Left forelimb (tissue), 1 donor: ENCODE results near the gene PPL.

Source experiments
- DNase-seq: peaks from one replicate; pipeline ENCODE4 v3.0.0-alpha.2; 2018; ENCODE audit warnings: low spot score

Gene PPL

GRCh38 chr16:4860727-4861342 lies 76.1 kb downstream of the PPL start:
- no peak for DNase-seq

GRCh38 chr16:4859900-4860255 lies 77.1 kb downstream of the PPL start:
- DNase-seq: no peak

DNA sequence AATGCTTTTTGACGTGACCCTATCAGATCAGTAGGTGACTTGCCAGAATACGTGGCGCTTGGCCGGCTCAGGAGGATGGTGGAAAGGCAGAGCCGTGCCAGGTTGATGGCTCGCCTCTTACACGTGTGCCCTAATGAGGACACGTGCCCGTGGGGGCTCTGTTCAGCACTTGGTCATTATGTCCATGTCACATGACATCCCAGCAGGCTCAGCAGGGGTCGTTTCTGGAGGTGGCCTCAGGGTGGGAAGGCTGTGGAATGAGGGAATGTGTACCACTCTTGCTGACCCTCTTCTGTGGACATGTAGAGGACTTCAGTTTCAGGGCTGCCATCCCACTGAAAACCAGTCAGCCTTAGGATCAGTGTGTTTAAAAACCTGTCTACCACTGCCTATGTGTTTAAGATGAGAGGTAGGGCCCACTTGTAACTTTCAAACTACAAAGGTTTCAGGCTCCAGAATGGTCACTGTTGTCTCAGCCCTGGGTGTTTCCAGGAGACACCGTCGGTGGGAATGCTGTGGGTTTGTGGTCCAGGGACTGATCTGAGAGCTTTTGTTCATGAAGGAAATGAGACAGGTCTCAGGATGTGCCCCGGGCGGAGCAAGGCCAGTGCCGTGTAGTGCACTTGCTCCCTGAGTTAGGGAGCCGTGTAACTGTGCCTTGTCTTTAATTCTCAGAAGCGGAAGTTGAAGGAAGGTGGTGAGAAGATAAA lies 77.6 kb downstream of the PPL start:
- DNase-seq: no peak

DNA sequence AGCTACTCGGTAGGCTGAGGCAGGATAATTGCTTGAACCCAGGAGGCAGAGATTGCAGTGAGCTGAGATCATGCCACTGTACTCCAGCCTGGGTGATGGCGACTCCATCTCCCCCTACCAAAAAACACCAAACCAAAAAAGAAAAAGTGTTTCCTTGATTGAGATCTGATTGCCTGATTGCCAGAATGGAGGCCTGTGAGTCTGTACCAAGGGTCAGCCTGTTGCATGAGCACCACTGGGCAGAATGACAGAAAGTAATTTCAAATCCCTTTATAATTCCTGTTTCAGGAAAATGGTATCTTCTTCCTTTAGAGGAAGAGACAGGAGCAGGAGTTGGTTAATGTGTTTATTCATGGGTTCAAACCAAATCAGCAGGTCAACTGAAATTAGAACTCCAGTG lies 81.1 kb downstream of the PPL start:
- no peak for DNase-seq

- no peak for DNase-seq
Measured at GRCh38 chr16:4855371-4855770, 81.6 kb downstream of the PPL start.

GRCh38 chr16:4852221-4852872 lies 84.6 kb downstream of the PPL start:
- no peak for DNase-seq

DNA sequence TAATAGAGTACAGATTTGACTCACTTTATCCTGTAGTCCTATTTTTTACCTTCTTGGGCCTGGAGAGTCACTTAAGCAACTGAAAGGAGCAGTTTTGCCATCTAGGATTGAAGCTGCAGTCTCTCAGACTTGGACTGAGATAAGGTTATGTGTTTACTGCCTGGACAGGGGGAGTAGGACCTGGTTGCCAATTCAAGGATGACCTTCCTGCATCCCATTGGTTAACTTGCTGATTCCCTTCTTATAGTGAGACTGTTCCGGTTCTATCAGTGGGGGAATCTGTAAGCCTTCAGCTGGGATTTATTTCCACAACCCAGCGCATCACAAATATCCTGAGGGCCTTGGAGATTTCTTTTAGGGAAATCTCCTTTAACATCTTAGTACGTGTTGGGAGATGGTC lies 86.7 kb downstream of the PPL start:
- DNase-seq: no peak

DNA sequence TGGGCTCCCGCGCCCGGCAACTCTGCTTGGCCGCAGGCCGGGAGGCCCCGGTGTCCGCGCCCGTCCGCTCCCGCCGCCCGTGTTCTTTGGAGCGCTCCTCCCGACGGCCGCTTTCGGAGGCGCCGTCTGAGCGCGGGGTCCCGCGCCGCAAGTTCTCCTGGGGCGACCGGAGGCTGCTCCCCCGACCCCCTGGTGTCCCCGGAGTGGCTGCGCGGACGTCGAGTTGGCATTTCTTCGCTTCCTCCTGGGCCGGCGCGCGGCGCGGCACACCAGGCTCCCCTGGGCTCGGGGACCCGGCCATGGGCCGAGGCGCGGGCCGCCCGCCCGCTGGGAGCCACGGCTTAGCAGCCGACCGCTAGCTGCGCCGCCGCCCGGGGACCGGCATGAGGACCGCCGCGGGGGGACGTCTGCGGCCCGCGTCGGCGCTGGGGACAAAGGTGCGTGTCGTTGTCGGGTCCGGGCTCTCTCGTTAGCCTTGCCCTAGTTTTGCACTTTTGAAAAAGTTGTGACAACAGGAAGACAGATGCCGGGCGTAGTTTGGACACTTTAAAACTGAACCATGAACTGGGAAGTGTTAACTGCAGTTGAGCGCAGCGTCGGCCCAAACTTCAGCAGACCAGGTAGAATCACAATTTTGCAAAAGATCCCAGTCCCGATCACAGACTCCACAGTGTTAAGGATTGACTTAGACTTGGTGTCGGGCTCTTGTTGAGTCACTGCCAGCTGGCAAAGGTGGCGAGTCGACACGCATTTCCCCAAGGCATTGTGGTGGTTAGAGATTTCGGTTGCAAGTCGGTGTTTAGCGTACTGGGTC lies 89.0 kb downstream of the PPL start:
- DNase-seq: peak; percentile 70

GRCh38 chr16:4846901-4847773 lies 89.8 kb downstream of the PPL start, which contains the start of the genes GLYR1 and UBN1:
Gene GLYR1, minus strand, starts transcription at chr16:4847288. Its CDS starts 23 bp downstream, at chr16:4847265.
Gene UBN1, plus strand, starts transcription at chr16:4847481. Its CDS starts 5,437 bp downstream, at chr16:4852918.
- peak; percentile 100 for DNase-seq

GRCh38 chr16:4846503-4846900 lies 90.4 kb downstream of the PPL start:
- no peak for DNase-seq

GRCh38 chr16:4840984-4841383 lies 96.0 kb downstream of the PPL start:
- DNase-seq: no peak

GRCh38 chr16:4839942-4840341 lies 97.0 kb downstream of the PPL start:
- no peak for DNase-seq

DNA sequence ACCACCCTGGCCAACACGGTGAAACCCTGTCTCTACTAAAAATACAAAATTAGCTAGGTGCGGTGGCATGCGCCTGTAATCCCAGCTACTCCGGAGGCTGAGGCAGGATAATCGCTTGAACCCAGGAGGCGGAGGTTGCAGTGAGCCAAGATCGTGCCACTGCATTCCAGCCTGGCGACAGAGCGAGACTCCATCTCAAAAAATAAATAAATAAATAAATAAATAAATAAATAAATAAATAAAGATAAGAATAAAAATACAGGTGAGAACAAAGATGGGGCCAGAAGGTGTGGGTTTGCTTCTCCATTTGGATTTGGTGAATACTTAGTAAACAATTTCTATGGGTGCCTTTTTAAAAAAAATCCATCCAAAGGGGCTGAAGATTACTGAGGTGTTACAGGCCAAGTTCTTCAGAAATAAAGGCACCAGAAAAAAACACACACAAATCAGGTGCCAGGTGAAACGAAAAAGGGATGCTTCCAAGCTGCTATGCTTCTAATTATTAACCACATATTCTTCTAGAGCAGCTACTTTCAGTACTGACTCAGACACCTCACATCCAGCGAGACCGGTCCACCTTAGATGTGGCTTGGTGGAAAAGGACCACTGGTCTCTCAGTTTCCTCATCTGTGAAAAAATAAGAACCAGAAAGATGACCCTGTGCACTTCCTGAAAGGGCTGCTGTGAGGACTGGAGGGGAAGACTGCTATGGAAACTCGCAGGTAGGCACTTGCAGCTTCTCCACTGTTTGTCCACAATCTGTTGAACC lies 99.0 kb downstream of the PPL start:
- DNase-seq: no peak

- DNase-seq: no peak
Measured at GRCh38 chr16:4836727-4837126, 100.2 kb downstream of the PPL start.

DNA sequence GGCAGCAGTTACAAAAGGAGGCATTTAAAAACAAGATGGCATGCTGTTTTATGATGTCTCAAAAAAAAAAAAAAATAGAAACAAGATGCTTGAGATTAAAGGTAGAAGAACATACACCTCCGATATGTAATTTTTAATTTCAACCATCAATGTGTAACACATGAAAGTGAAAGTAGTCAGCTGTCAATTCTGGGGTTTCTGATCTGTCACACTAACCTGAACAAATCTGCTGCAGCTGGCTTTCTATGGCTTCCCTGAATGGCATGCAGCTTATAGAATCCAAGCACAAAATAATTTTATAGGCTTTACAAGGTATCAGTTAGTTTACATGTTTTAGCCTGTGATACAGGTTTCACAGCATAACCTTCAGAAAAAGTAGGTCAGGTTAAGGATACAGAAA lies 103.4 kb downstream of the PPL start:
- DNase-seq: no peak

- no peak for DNase-seq
Measured at GRCh38 chr16:4832698-4833343, 104.1 kb downstream of the PPL start.
